Spleen (tissue), 11 donors: ENCODE measurements around the gene HIPK2. TPM values are rescaled to one million over a fixed set of nuclear protein-coding genes. Genes with fewer than 3 reads are reported as not detected.

Source experiments
- DNase-seq: peaks from one replicate; pipeline ENCODE4 v3.0.0-alpha.2; 2020
- H3K27ac ChIP-seq, 8 donors: fragments of 200-600 bp; sonication (generic) in 7 of 8; 1 replicate in 4 of 8; 2 replicates in 4 of 8; pipeline versions ENCODE4 v1.5.0 to v1.8.0; 2016 to 2021; ENCODE audit warnings: inconsistent platforms in 4 of 8, mild to moderate bottlenecking in 4 of 8, moderate library complexity in 1 of 8
- H3K27me3 ChIP-seq, 7 donors: fragments of 200-600 bp; sonication (generic) in 6 of 7; replicated peaks in 1 of 7; 1 replicate in 4 of 7; 2 replicates in 3 of 7; pipeline versions ENCODE4 v1.5.0 to v1.8.0; 2016 to 2021; ENCODE audit warnings: inconsistent platforms in 3 of 7, mild to moderate bottlenecking in 1 of 7
- H3K36me3 ChIP-seq, 6 donors: fragments of 200-600 bp; sonication (generic) in 5 of 6; 1 replicate in 4 of 6; 2 replicates in 2 of 6; pipeline versions ENCODE4 v1.5.0 to v1.8.0; 2016 to 2021; ENCODE audit warnings: inconsistent platforms in 2 of 6
- H3K4me1 ChIP-seq, 6 donors: fragments of 200-600 bp; sonication (generic) in 5 of 6; 1 replicate in 3 of 6; 2 replicates in 3 of 6; pipeline versions ENCODE4 v1.5.0 to v1.8.0; 2016 to 2021; ENCODE audit warnings: inconsistent platforms in 3 of 6
- H3K4me3 ChIP-seq, 8 donors: fragments of 200-600 bp; sonication (generic) in 7 of 8; 1 replicate in 4 of 8; 2 replicates in 4 of 8; pipeline versions ENCODE4 v1.5.0 to v1.8.0; 2016 to 2021; ENCODE audit warnings: inconsistent platforms in 4 of 8, mild to moderate bottlenecking in 4 of 8, moderate library complexity in 2 of 8
- H3K9me3 ChIP-seq, 8 donors: fragments of 200-600 bp; sonication (generic) in 7 of 8; 1 replicate in 4 of 8; 2 replicates in 4 of 8; pipeline versions ENCODE4 v1.5.0 to v1.8.0; 2016 to 2021; ENCODE audit warnings: inconsistent platforms in 4 of 8
- CTCF ChIP-seq, 11 experiments: fragments of 200-600 bp in 7 of 11; fragments of 450-650 bp in 4 of 11; sonication (generic) in 4 of 11; IDR thresholded peaks in 8 of 11; conservative IDR thresholded peaks in 3 of 11; 1 replicate in 7 of 11; 2 replicates in 4 of 11; pipeline versions ENCODE4 v1.4.0 to v1.8.0; 2016 to 2021; ENCODE audit warnings: antibody characterized with exemption in 11 of 11, inconsistent platforms in 4 of 11, mild to moderate bottlenecking in 1 of 11
- POLR2A ChIP-seq, 3 donors: fragments of 450-650 bp; IDR thresholded peaks; one replicate each; pipeline ENCODE4 v1.5.1; 2017; ENCODE audit warnings: antibody characterized with exemption in 3 of 3, mild to moderate bottlenecking in 1 of 3
- POLR2AphosphoS5 ChIP-seq, 3 donors: sonication (generic); formaldehyde crosslinking; IDR thresholded peaks; one replicate each; pipeline ENCODE4 v1.5.1; 2017; ENCODE audit warnings: antibody characterized with exemption in 3 of 3
- WGBS, 5 donors: extraction: QIAGEN DNeasy Blood & Tissue Kit in 3 of 5; methylation state at CpG; one replicate each; pipeline versions ENCODE4 v1.1.5 to v1.1.7; 2013 to 2018; 5-methylcytosine and 5-hydroxymethylcytosine counted together
- intact Hi-C: fragments of 100-400 bp; cut with DNase I; formaldehyde crosslinking; loops from one replicate; pipeline ENCODE4 v1.15.0; 2023; ENCODE audit warnings: low total_unique reads
- polyA plus RNA-seq, 3 donors: library from polyadenylated mRNA; stranded (reverse); fragments of 200-250 nt; gene quantifications; one replicate each; pipeline ENCODE4 v1.2.1, GENCODE V29; 2013
- total RNA-seq, 7 donors: library from RNA; depleted of rRNA in 3 of 7; stranded (reverse); fragments of >200 nt in 3 of 7; fragmentation: NEBNext Ultra II Directional in 4 of 7; extraction: Animal tissue kit (Norgen Biotek cat#: 25700) in 4 of 7; gene quantifications; one replicate each; pipeline versions ENCODE4 v1.1.0 to v1.2.1, GENCODE V29; 2016 to 2021
- donor health status: healthy with polysubstance abuse.
- donor health status: DM: no; HTN: no; CAD: no; lungs with moderate emphysema.
- donor health status: DM: no; HTN: no; CAD: no.
- donor health status: Bipolar disorder and iron deficiency.
- donor health status: healthy.
- donor health status: DM: no; HTN: no; CAD: no.
- donor health status: DM: yes; HTN: yes; CAD: no.

The HIPK2 gene
- total and polyA plus RNA-seq, 10 donors, result 1.7 to 97.5 (median 51.8) TPM

GRCh38 chr7:139721821-139722220 is 56.0 kb downstream of the HIPK2 start:
- H3K4me3 ChIP-seq, result no peak overlapping the region
- H3K27ac ChIP-seq, result peak overlapping the region in 7 of 8 donors; percentile 16 to 88 (median 76)
- peaks cover 28 to 96% (median 84%) of the 10 kb centered on the region in 6 donors for H3K4me1 ChIP-seq
- peaks cover 0 to 4% (median 0%) of the 10 kb centered on the region in 6 donors for H3K36me3 ChIP-seq
- no peak for TF ChIP-seq POLR2A (IDR thresholded peaks at IDR 0.05)
- TF ChIP-seq CTCF (IDR thresholded peaks at IDR 0.05 in 8 of 11, conservative IDR thresholded peaks at IDR 0.05 in 3 of 11), result no peak
- TF ChIP-seq POLR2AphosphoS5 (IDR thresholded peaks at IDR 0.05), result no peak
- H3K9me3 ChIP-seq, result no peaks in the 10 kb centered on the region
- no peaks in the 10 kb centered on the region for H3K27me3 ChIP-seq
- no peak for DNase-seq
- intact Hi-C loops, result no loop called here
- WGBS, 5 donors, result 58 to 87% (median 76%) methylated on average over 2 of the region's 2 CpGs

- H3K4me1 ChIP-seq, result peaks cover 26 to 92% (median 80%) of the 10 kb centered on the region in 6 donors
- no peak overlapping the region for H3K4me3 ChIP-seq
- H3K36me3 ChIP-seq, result peaks cover 0 to 8% (median 3%) of the 10 kb centered on the region in 6 donors
- intact Hi-C loops, result no loop called here
- H3K9me3 ChIP-seq, result no peaks in the 10 kb centered on the region
- peak overlapping the region; percentile 11 to 88 (median 67) for H3K27ac ChIP-seq
- no peaks in the 10 kb centered on the region for H3K27me3 ChIP-seq
- TF ChIP-seq CTCF (IDR thresholded peaks at IDR 0.05 in 8 of 11, conservative IDR thresholded peaks at IDR 0.05 in 3 of 11) (no peak), POLR2A (IDR thresholded peaks at IDR 0.05) (no peak), POLR2AphosphoS5 (IDR thresholded peaks at IDR 0.05) (no peak)
- DNase-seq, result no peak
- 52 to 76% (median 66%) methylated on average over 4 of the region's 4 CpGs for WGBS, 5 donors
Observed at GRCh38 chr7:139721417-139721816, 56.4 kb downstream of the HIPK2 start.

GRCh38 chr7:139720705-139721231 is 57.0 kb downstream of the HIPK2 start:
- peaks cover 0 to 14% (median 9%) of the 10 kb centered on the region in 6 donors for H3K36me3 ChIP-seq
- no peaks in the 10 kb centered on the region for H3K9me3 ChIP-seq
- H3K27ac ChIP-seq, result peak overlapping the region; percentile 11 to 88 (median 67)
- intact Hi-C loops, result no loop called here
- no peaks in the 10 kb centered on the region for H3K27me3 ChIP-seq
- 44 to 67% (median 50%) methylated on average over 12 of the region's 12 CpGs for WGBS, 5 donors
- peaks cover 20 to 85% (median 73%) of the 10 kb centered on the region in 6 donors for H3K4me1 ChIP-seq
- no peak for DNase-seq
- no peak overlapping the region for H3K4me3 ChIP-seq
- peak in 1 of 11 experiments; percentile 18 for TF ChIP-seq CTCF (IDR thresholded peaks at IDR 0.05 in 8 of 11, conservative IDR thresholded peaks at IDR 0.05 in 3 of 11)
- no peak for TF ChIP-seq POLR2A (IDR thresholded peaks at IDR 0.05)
- peak; percentile 30 to 57 (median 51) for TF ChIP-seq POLR2AphosphoS5 (IDR thresholded peaks at IDR 0.05)

- intact Hi-C loops, result no loop called here
- no peak for TF ChIP-seq POLR2AphosphoS5 (IDR thresholded peaks at IDR 0.05)
- TF ChIP-seq POLR2A (IDR thresholded peaks at IDR 0.05), result no peak
- no peak for TF ChIP-seq CTCF (IDR thresholded peaks at IDR 0.05 in 8 of 11, conservative IDR thresholded peaks at IDR 0.05 in 3 of 11)
Observed at GRCh38 chr7:139720186-139720585, 57.6 kb downstream of the HIPK2 start.

More at GRCh38 chr7:139720186-139720585, 57.6 kb downstream of the HIPK2 start:
- no peak overlapping the region for H3K4me3 ChIP-seq
- no peaks in the 10 kb centered on the region for H3K27me3 ChIP-seq
- H3K9me3 ChIP-seq, result no peaks in the 10 kb centered on the region
- H3K27ac ChIP-seq, result peak overlapping the region in 6 of 8 donors; percentile 58 to 88 (median 84)
- WGBS, 5 donors, result 87 to 91% (median 88%) methylated on average over 6 of the region's 6 CpGs
- peaks cover 14 to 85% (median 71%) of the 10 kb centered on the region in 6 donors for H3K4me1 ChIP-seq
- H3K36me3 ChIP-seq, result peaks cover 0 to 20% (median 14%) of the 10 kb centered on the region in 6 donors
- no peak for DNase-seq
